Transverse colon (tissue), 4 donors: ENCODE data around the gene TMEM117.

ENCODE experiments used
- CTCF ChIP-seq, 5 experiments: fragments of 200-600 bp in 3 of 5; fragments of 450-650 bp in 2 of 5; sonication (generic) in 3 of 5; IDR thresholded peaks; 1 replicate in 2 of 5; 2 replicates in 3 of 5; pipeline ENCODE4 v1.5.1; 2016 to 2017; ENCODE audit warnings: antibody characterized with exemption in 5 of 5, inconsistent platforms in 3 of 5, mild to moderate bottlenecking in 2 of 5, moderate library complexity in 1 of 5
- EP300 ChIP-seq: sonication (generic); formaldehyde crosslinking; IDR thresholded peaks from one replicate; pipeline ENCODE4 v1.6.1; 2017; ENCODE audit warnings: antibody characterized with exemption, low read depth
- POLR2A ChIP-seq: fragments of 450-650 bp; IDR thresholded peaks from one replicate; pipeline ENCODE4 v1.6.1; 2016; ENCODE audit warnings: antibody characterized with exemption, mild to moderate bottlenecking, moderate library complexity
- POLR2AphosphoS5 ChIP-seq, 3 donors: sonication (generic); formaldehyde crosslinking; IDR thresholded peaks; one replicate each; pipeline ENCODE4 v1.6.1; 2016; ENCODE audit warnings: antibody characterized with exemption in 3 of 3

- no peak for TF ChIP-seq POLR2A
- no peak for TF ChIP-seq CTCF (IDR thresholded peaks at IDR 0.05)
- TF ChIP-seq EP300 = no peak
- TF ChIP-seq POLR2AphosphoS5 (IDR thresholded peaks at IDR 0.05) = no peak
Measured at GRCh38 chr12:44342371-44342770, 506.5 kb downstream of the TMEM117 start.
